H1 (cell line): ENCODE data around the gene DUS1L. TPM values are rescaled to one million over a fixed set of nuclear protein-coding genes. Genes with fewer than 3 reads are reported as not detected.

ENCODE experiments used
- CTCF ChIA-PET: fragments of 300-600 bp; sonication (Branson Sonifier 250); formaldehyde crosslinking; loops from one replicate; lab custom pipeline; 2021; ENCODE audit not compliant: partially characterized antibody; lab: Charles Lee
- POLR2A ChIA-PET: fragments of 300-600 bp; sonication (Branson Sonifier 250); formaldehyde crosslinking; loops from one replicate; lab custom pipeline; 2021; ENCODE audit warnings: inconsistent platforms; ENCODE audit not compliant: partially characterized antibody; lab: Charles Lee
- DNase-seq, 2 experiments: peaks; one replicate each; pipeline versions ENCODE4 v3.0.0 to v3.0.0-alpha.2; 2010 to 2022; ENCODE audit warnings: low spot score in 2 of 2, low read depth in 1 of 2, mixed read lengths in 1 of 2
- FAIRE-seq: peaks from 2 replicates; lab custom pipeline; 2011; peaks lifted over from hg19 to GRCh38; lab: Jason Lieb, UNC
- H2AFZ ChIP-seq: 2 replicates; pipeline ENCODE4 v1.8.1; 2012; ENCODE audit warnings: low read length, inconsistent platforms
- H2AK5ac ChIP-seq: 2 replicates; pipeline ENCODE4 v1.6.1; 2013; ENCODE audit warnings: low read depth, low read length
- H2BK120ac ChIP-seq: replicated peaks from 2 replicates; pipeline ENCODE3; 2013; ENCODE audit warnings: low read depth, low read length, inconsistent platforms
- H2BK12ac ChIP-seq: 2 replicates; pipeline ENCODE4 v1.6.1; 2013; ENCODE audit warnings: low read depth, low read length
- H2BK15ac ChIP-seq: 2 replicates; pipeline ENCODE4 v1.6.1; 2013; ENCODE audit warnings: low read length
- H2BK20ac ChIP-seq: 2 replicates; pipeline ENCODE4 v1.6.1; 2013; ENCODE audit warnings: low read length
- H2BK5ac ChIP-seq: 2 replicates; pipeline ENCODE4 v1.6.1; 2013; ENCODE audit warnings: low read depth, low read length
- H3K14ac ChIP-seq: 2 replicates; pipeline ENCODE4 v1.6.1; 2013; ENCODE audit warnings: inconsistent platforms; ENCODE audit not compliant: insufficient read length
- H3K18ac ChIP-seq: 2 replicates; pipeline ENCODE4 v1.6.1; 2013; ENCODE audit warnings: low read length; ENCODE audit errors: extremely low read depth
- H3K23ac ChIP-seq: 2 replicates; pipeline ENCODE4 v1.6.1; 2013; ENCODE audit warnings: inconsistent platforms; ENCODE audit not compliant: insufficient read length
- H3K23me2 ChIP-seq: 2 replicates; pipeline ENCODE4 v1.6.1; 2013; ENCODE audit warnings: low read depth, low read length
- H3K27ac ChIP-seq: 2 replicates; pipeline ENCODE4 v1.6.1; 2011; ENCODE audit warnings: low read depth, low read length, inconsistent platforms
- H3K27me3 ChIP-seq, 4 experiments: replicated peaks in 1 of 4; 1 replicate in 1 of 4; 2 replicates in 3 of 4; pipeline versions ENCODE4 v1.6.1 to v1.8.1; 2011 to 2013; ENCODE audit warnings: low read length in 3 of 4, mild to moderate bottlenecking in 3 of 4, inconsistent platforms in 2 of 4, mixed read lengths in 2 of 4, moderate library complexity in 1 of 4; ENCODE audit not compliant: control insufficient read depth in 3 of 4, insufficient read depth in 3 of 4; ENCODE audit errors: extremely low read depth in 1 of 4
- H3K36me3 ChIP-seq, 4 experiments: 2 replicates each; pipeline versions ENCODE4 v1.6.1 to v1.8.1; 2011 to 2013; ENCODE audit warnings: mild to moderate bottlenecking in 4 of 4, low read length in 3 of 4, moderate library complexity in 2 of 4, control low read depth in 1 of 4, inconsistent platforms in 1 of 4; ENCODE audit not compliant: insufficient read depth in 4 of 4, control insufficient read depth in 2 of 4
- H3K4ac ChIP-seq: replicated peaks from 2 replicates; pipeline ENCODE3; 2013; ENCODE audit warnings: low read length, low read depth, mixed read lengths, inconsistent platforms; ENCODE audit not compliant: insufficient read length
- H3K4me1 ChIP-seq, 4 experiments: replicated peaks in 1 of 4; 1 replicate in 1 of 4; 2 replicates in 3 of 4; pipeline versions ENCODE4 v1.6.1 to v1.8.1; 2011 to 2013; ENCODE audit warnings: low read length in 3 of 4, inconsistent platforms in 2 of 4, mixed read lengths in 1 of 4; ENCODE audit not compliant: insufficient read depth in 4 of 4, control insufficient read depth in 3 of 4
- H3K4me2 ChIP-seq, 2 experiments: 2 replicates each; pipeline versions ENCODE4 v1.6.1 to v1.8.1; 2011 to 2013; ENCODE audit warnings: low read depth in 2 of 2, low read length in 2 of 2, control low read depth in 1 of 2, inconsistent platforms in 1 of 2, mild to moderate bottlenecking in 1 of 2; ENCODE audit not compliant: insufficient read depth in 1 of 2
- H3K4me3 ChIP-seq, 4 experiments: fragments of 200-600, 300-600 bp in 1 of 4; sonication (generic), shearing (Covaris generic), sonication (Bioruptor Twin) in 1 of 4; 2 replicates each; pipeline versions ENCODE4 v1.5.1 to v1.8.1; 2011 to 2016; ENCODE audit warnings: low read length in 4 of 4, low read depth in 3 of 4, control low read depth in 2 of 4, inconsistent platforms in 2 of 4, mild to moderate bottlenecking in 2 of 4, mixed read lengths in 1 of 4, moderate library complexity in 1 of 4; ENCODE audit not compliant: insufficient read depth in 2 of 4; ENCODE audit errors: extremely low read depth in 1 of 4
- H3K56ac ChIP-seq: replicated peaks from 2 replicates; pipeline ENCODE3; 2013; ENCODE audit warnings: low read depth, mild to moderate bottlenecking, mixed read lengths, low read length, inconsistent platforms; ENCODE audit not compliant: insufficient read length
- H3K79me1 ChIP-seq: 2 replicates; pipeline ENCODE4 v1.6.1; 2013; ENCODE audit warnings: low read depth, low read length, control low read depth
- H3K79me2 ChIP-seq, 2 experiments: 2 replicates each; pipeline versions ENCODE4 v1.6.1 to v1.8.1; 2012 to 2013; ENCODE audit warnings: low read length in 2 of 2, mild to moderate bottlenecking in 2 of 2, inconsistent platforms in 1 of 2; ENCODE audit not compliant: insufficient read depth in 2 of 2, control insufficient read depth in 1 of 2
- H3K9ac ChIP-seq, 4 experiments: replicated peaks in 1 of 4; 1 replicate in 1 of 4; 2 replicates in 3 of 4; pipeline versions ENCODE4 v1.6.1 to v1.8.1; 2011 to 2013; ENCODE audit warnings: low read depth in 3 of 4, low read length in 3 of 4, control low read depth in 2 of 4, mild to moderate bottlenecking in 2 of 4, moderate library complexity in 2 of 4, inconsistent platforms in 1 of 4; ENCODE audit errors: extremely low read depth in 1 of 4
- H3K9me3 ChIP-seq, 2 experiments: 2 replicates each; pipeline versions ENCODE4 v1.6.1 to v1.8.1; 2012 to 2013; ENCODE audit warnings: mild to moderate bottlenecking in 2 of 2, moderate library complexity in 2 of 2, control low read depth in 1 of 2, inconsistent platforms in 1 of 2, low read depth in 1 of 2, low read length in 1 of 2, mixed read lengths in 1 of 2; ENCODE audit not compliant: insufficient read depth in 2 of 2
- H4K20me1 ChIP-seq, 2 experiments: replicated peaks in 1 of 2; 2 replicates each; pipeline versions ENCODE3 to v1.8.1; 2011 to 2013; ENCODE audit warnings: inconsistent platforms in 2 of 2, low read length in 2 of 2, mild to moderate bottlenecking in 1 of 2; ENCODE audit not compliant: insufficient read depth in 2 of 2, control insufficient read depth in 1 of 2
- H4K5ac ChIP-seq: 2 replicates; pipeline ENCODE4 v1.6.1; 2013; ENCODE audit warnings: low read length, low read depth, mixed read lengths, inconsistent platforms; ENCODE audit not compliant: insufficient read length
- H4K8ac ChIP-seq: 2 replicates; pipeline ENCODE4 v1.8.0; 2013; ENCODE audit warnings: mild to moderate bottlenecking, moderate library complexity, low read length, inconsistent platforms; ENCODE audit not compliant: insufficient read depth; ENCODE audit errors: extremely low read depth
- H4K91ac ChIP-seq: replicated peaks from 2 replicates; pipeline ENCODE3; 2013; ENCODE audit warnings: low read length, mixed read lengths, inconsistent platforms; ENCODE audit not compliant: insufficient read length
- ATF2 ChIP-seq: IDR thresholded peaks from 2 replicates; pipeline ENCODE4 v1.6.1; 2012; ENCODE audit warnings: low read length, inconsistent platforms
- CEBPB ChIP-seq: IDR thresholded peaks from 2 replicates; pipeline ENCODE4 v1.6.1; 2012; ENCODE audit warnings: low read depth, low read length
- CTCF ChIP-seq, 3 experiments: IDR thresholded peaks; 1 replicate in 2 of 3; 2 replicates in 1 of 3; pipeline versions ENCODE4 v1.5.1 to v1.6.1; 2011; ENCODE audit warnings: low read length in 3 of 3, mild to moderate bottlenecking in 3 of 3, inconsistent platforms in 2 of 3, low read depth in 1 of 3, moderate library complexity in 1 of 3; ENCODE audit not compliant: insufficient read depth in 1 of 3; ENCODE audit errors: control extremely low read depth in 1 of 3
- KDM5A ChIP-seq: fragments of 200-600 bp; IDR thresholded peaks from 2 replicates; pipeline ENCODE4 v1.7.1; 2012; ENCODE audit warnings: mild to moderate bottlenecking, low read length, inconsistent platforms, mixed read lengths
- NANOG ChIP-seq: IDR thresholded peaks from 2 replicates; pipeline ENCODE4 v1.6.1; 2011; ENCODE audit warnings: low read length, low read depth, mild to moderate bottlenecking, inconsistent platforms; ENCODE audit not compliant: insufficient read depth, poor library complexity, severe bottlenecking
- RAD21 ChIP-seq, 2 experiments: IDR thresholded peaks in 1 of 2; conservative IDR thresholded peaks in 1 of 2; 2 replicates each; pipeline ENCODE4 v1.6.1; 2011; ENCODE audit warnings: low read depth in 2 of 2, low read length in 2 of 2, improper control_type of control experiment in 1 of 2, inconsistent platforms in 1 of 2, mild to moderate bottlenecking in 1 of 2, moderate library complexity in 1 of 2
- WGBS, 2 experiments: shearing (Covaris generic) in 1 of 2; methylation state at CpG; one replicate each; pipeline versions ENCODE4 v1.1.6 to v1.1.7; 2013 to 2015; ENCODE audit warnings: low lambda C conversion rate in 2 of 2, mixed read lengths in 2 of 2, inconsistent platforms in 1 of 2, low coverage in 1 of 2, missing lambda C conversion rate in 1 of 2; ENCODE audit not compliant: insufficient replicate concordance in 2 of 2, insufficient coverage in 1 of 2, insufficient read length in 1 of 2; ENCODE audit errors: extremely low coverage in 1 of 2, missing lambda C conversion rate in 1 of 2; 5-methylcytosine and 5-hydroxymethylcytosine counted together
- polyA plus RNA-seq, 7 experiments: library from polyadenylated mRNA; depleted of rRNA in 3 of 7; stranded (reverse) in 5 of 7; unstranded in 2 of 7; fragments of >200 nt in 5 of 7; fragments of 200-250 nt in 2 of 7; gene quantifications; 1 replicate in 5 of 7; 2 replicates in 1 of 7; 4 replicates in 1 of 7; pipeline versions ENCODE4 v1.2.1 to v1.2.3, GENCODE V29; 2011 to 2013; ENCODE audit warnings: missing spikeins in 2 of 7, mixed read lengths in 2 of 7
- total RNA-seq: library from RNA; stranded (reverse); fragmentation: NEBNext Ultra II Directional; extraction: Animal tissue kit (Norgen Biotek cat#: 25700); gene quantifications from 2 replicates; pipeline ENCODE4 v1.2.1, GENCODE V29; 2021

DUS1L gene
- total and polyA plus RNA-seq, 2 of the 8 experiments (the other 6 are each of a cell fraction or from before 2014, with no cell fraction given): 34.5 to 69.1 TPM

- Histone ChIP-seq H3K9ac (no peak overlapping the region), H3K23ac (no peak overlapping the region), H2BK120ac (no peak overlapping the region), H3K18ac (no peak overlapping the region), H2BK12ac (no peak overlapping the region), H3K56ac (no peak overlapping the region), H4K5ac (no peak overlapping the region), H2AFZ (no peak overlapping the region), H3K36me3 (no peaks in the 10 kb centered on the region; a peak in 1 of 8 replicates), H2BK5ac (no peak overlapping the region), H3K4me3 (peak overlapping the region in 1 of 4 experiments; percentile 79; a peak in 1 of 8 replicates), H2AK5ac (no peak overlapping the region), H3K4me2 (peak overlapping the region in 1 of 2 experiments; percentile 80; a peak in 2 of 4 replicates), H3K27ac (no peak overlapping the region), H3K79me2 (peaks cover 0 to 2% of the 10 kb centered on the region in 2 experiments; a peak in 1 of 4 replicates), H3K79me1 (peaks cover 3% of the 10 kb centered on the region; the same call in 1 of the 2 replicates), H3K14ac (no peak overlapping the region), H3K23me2 (peaks cover 13% of the 10 kb centered on the region; the same call in 1 of the 2 replicates), H3K4me1 (peaks cover 3 to 13% (median 7%) of the 10 kb centered on the region in 4 experiments; a peak in 6 of 7 replicates), H3K27me3 (no peaks in the 10 kb centered on the region), H3K9me3 (no peaks in the 10 kb centered on the region), H2BK15ac (no peak overlapping the region), H4K8ac (no peak overlapping the region), H2BK20ac (no peak overlapping the region), H3K4ac (no peak overlapping the region), H4K91ac (peak overlapping the region; percentile 19), H4K20me1 (peaks cover 2 to 17% of the 10 kb centered on the region in 2 experiments)
- FAIRE-seq (no peak), DNase-seq (no peak)
- POLR2A ChIA-PET: interaction anchor here (0.9 to 3.8 kb wide), 5 partner anchors 10 to 163 kb away, joined by 3 to 22 read pairs (median 5); partner anchors contain the start of genes CENPX and LRRC45
- 85% methylated on average over 33 of the region's 38 CpGs; no CpG with 5 or more reads in 1 of the 2 experiments for WGBS, 2 experiments
- CTCF ChIA-PET: interaction anchor here (1.1 to 1.6 kb wide), 4 partner anchors 12 to 176 kb away, joined by 3 to 7 read pairs (median 4); partner anchors contain the start of gene CENPX
- no peak for TF ChIP-seq CEBPB
- no peak for TF ChIP-seq CTCF (IDR thresholded peaks at IDR 0.05; ENCODE audit: control extremely low read depth in 1 of 3, insufficient read depth in 1 of 3, low read depth in 1 of 3, low read length in 3 of 3)
- TF ChIP-seq KDM5A: no peak
- TF ChIP-seq NANOG: no peak
- TF ChIP-seq RAD21 (IDR thresholded peaks at IDR 0.05 in 1 of 2, conservative IDR thresholded peaks at IDR 0.05 in 1 of 2; ENCODE audit: low read depth in 2 of 2, low read length in 2 of 2): no peak
- TF ChIP-seq ATF2: no peak
Observed at GRCh38 chr17:82033359-82034085, 32.1 kb downstream of the DUS1L start.
